Stimulated activated CD8-positive, alpha-beta memory T cell treated with anti-CD3 and anti-CD28 coated beads, Interleukin-2, amount 100 ng/mL, for 1 hour (primary cell): Measurements from ENCODE around the gene MYO15B.

Source experiments
- DNase-seq, 2 donors: peaks; one replicate each; pipeline ENCODE4 v3.0.0-alpha.2; 2020; ENCODE audit warnings: low read depth in 2 of 2

MYO15B gene

DNA sequence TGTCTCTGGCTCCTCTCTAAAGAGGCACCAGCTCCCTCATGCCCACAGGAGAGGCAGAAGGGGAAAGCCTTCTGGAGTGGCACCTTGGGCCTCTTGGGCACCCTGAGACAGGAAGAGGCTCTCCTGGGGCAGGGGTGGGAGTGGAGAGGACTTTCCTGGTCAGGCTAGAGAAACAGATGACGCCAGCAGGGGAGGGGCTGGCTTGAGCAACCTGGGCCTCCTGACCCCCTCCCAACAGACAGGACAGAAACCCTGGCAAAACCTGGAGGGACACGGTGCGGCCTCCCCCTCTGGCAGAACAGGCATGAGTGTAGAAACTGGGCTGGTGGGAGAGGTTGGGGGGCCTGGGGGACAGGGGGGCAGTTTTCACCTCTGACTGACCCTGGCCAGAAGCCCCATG is 51.7 kb downstream of the MYO15B start:
- no peak for DNase-seq

- no peak for DNase-seq
Observed at GRCh38 chr17:75639771-75640555, 52.4 kb downstream of the MYO15B start.

GRCh38 chr17:75640556-75641119 is 53.0 kb downstream of the MYO15B start:
- no peak for DNase-seq

- DNase-seq: no peak
Observed at GRCh38 chr17:75641343-75641742, 53.7 kb downstream of the MYO15B start.

DNA sequence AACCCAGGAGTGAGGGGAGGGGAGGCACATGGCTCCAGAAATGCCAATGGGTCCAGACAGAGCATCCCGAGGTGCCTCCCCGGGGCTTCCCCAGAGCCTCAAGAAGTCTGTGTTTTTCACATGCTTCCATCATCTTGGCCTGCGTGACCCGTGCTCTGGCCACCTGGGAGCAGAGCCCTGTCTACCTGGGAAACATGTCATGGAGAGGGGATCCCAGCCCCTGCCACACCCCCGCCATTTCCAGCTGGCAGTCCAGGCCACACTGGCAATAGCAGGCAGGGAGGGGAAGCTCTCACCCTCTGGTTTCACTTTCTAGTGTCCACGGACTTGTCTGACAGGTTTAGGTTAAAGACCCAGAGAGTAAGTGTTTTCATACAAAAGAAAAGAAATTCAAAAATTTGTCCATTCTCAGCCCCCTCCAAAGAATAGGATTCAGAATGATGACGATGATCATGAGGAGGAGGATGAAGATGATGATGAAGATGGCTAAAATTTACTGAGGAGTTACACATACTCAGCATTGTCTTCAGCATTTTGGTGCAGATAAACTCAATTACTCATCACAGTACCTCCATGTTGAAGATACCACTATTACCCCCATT is 54.7 kb downstream of the MYO15B start:
- no peak for DNase-seq

GRCh38 chr17:75642784-75643642 is 55.4 kb downstream of the MYO15B start:
- DNase-seq: no peak

DNA sequence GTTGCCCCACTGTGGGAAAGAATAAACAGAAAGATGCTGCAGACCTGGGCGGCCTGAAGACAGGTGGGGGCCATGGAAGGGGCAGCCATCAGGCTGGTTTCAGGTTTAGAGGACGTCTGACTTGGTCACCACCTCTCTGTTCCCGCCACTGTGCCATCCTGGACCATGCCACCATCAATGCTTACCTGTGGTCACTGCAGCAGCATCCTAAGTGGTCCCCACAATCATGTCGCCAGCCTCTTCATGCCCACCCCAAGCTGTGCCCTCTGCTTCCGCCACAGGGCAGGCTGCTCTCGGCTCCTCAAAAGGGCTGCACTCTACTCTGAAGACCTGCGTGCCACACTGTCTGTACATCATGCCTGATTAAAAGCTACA is 56.0 kb downstream of the MYO15B start:
- DNase-seq: no peak

GRCh38 chr17:75645501-75645888 is 57.9 kb downstream of the MYO15B start:
- no peak for DNase-seq

DNA sequence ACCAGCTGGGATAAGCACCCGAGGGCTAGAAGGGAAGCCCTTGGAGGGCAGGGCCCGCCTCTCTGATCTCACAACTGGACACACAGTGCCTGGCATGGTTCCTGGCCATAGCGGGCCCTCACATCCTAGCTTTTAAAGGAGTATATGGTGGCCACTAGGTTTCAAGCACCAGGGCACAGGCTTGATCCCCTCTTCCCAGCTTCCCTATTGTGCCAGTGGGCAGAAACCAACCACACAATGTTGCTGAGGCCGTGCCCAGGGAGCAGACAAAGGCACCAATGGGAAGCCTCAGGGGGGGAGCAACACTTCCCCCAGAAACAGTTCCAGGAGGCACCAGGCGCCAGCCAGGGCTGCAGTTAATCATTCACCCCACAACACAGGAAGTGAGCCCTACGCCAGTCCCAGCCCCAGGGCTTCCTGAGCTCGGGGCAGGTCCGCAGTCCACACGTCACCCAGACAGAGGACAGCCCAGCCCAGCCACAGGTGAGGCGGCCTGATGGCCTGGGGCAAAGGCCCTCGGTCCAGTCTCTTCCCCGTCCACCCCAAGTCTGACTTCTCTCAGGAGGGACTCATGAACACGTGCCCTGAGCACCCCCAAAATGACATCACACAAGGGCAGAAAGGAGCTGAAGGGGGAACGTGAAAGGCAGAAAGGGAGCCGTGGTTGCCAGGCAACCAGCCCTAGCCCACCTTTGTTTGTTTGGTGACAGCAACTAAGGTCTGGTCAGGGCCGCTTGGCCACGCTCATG is 58.5 kb downstream of the MYO15B start:
- no peak for DNase-seq

- DNase-seq: no peak
Observed at GRCh38 chr17:75646638-75646992, 59.0 kb downstream of the MYO15B start.

DNA sequence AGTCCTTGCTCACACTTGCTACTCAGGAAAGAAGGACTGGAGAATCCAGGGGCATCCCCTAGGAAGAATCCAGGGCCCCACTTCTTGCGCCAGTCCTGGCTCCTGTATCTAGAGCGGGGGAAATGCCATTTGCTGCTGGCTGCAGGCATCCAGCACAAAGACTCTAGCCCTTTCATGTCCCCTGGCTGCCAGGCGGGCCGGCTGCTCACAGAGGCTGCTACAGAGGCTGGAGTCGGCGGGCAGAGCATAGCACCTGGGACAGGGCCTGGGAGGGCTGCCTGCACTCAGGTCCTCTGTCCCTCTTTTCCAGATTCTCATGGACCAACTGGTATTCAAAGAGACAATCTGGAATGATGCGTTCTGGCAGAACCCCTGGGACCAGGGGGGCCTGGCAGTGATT is 59.5 kb downstream of the MYO15B start:
- DNase-seq: no peak

- no peak for DNase-seq
Observed at GRCh38 chr17:75647921-75648320, 60.3 kb downstream of the MYO15B start.

DNA sequence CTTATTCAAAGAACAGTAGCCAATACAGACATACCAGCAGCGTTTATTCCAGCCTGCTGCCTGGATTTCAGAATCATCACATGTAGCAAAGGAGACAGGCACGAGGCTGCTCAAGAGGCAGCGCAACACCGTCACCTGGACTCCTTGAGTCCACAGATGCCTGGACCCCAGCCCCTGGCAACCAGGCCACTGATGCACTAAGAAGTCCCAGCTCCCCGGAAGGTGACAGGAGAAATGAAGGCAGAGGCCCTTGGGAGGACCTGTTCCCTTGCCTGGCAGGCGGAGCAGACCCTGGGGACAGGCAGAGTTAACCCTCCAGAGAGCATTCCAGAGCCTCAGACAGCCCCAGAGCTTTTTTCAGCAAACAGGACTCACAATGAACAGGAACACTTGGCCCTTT is 62.1 kb downstream of the MYO15B start:
- no peak for DNase-seq

GRCh38 chr17:75650874-75651273 is 63.3 kb downstream of the MYO15B start:
- no peak for DNase-seq

DNA sequence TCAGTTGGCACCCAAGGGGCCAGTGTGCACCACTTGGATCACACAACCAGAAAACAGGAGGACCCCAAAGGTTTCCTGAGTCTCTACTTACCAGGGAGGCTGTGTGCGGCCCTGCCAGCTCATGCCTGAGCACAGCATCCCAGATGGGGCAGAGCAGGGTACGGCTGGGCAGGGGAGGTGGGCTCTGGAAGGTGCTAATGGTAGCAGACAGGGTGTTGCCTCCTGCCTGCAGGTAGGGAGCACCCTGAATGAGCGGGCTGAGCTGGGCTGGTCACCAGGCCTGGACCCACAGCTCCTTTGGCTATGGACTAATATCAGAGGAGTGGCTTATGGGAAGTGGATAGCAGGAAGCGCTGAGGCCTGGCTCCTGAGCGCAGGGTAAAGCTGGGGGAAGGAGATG is 64.7 kb downstream of the MYO15B start:
- DNase-seq: no peak

GRCh38 chr17:75652934-75653549 is 65.4 kb downstream of the MYO15B start:
- DNase-seq: no peak

GRCh38 chr17:75654176-75654575 is 66.6 kb downstream of the MYO15B start:
- DNase-seq: no peak

GRCh38 chr17:75658237-75658636 is 70.6 kb downstream of the MYO15B start:
- DNase-seq: no peak

- no peak for DNase-seq
Observed at GRCh38 chr17:75661531-75661930, 73.9 kb downstream of the MYO15B start.

GRCh38 chr17:75662511-75662910 is 74.9 kb downstream of the MYO15B start:
- DNase-seq: no peak

- no peak for DNase-seq
Observed at GRCh38 chr17:75664099-75664549, 76.5 kb downstream of the MYO15B start.
